Endothelial cell of umbilical vein (primary cell): Measurements from ENCODE around the gene TRAF7. TPM values are rescaled to one million over a fixed set of nuclear protein-coding genes. Genes with fewer than 3 reads are reported as not detected.
"Not testable (repeated sequence)": the region's sequence is repeated elsewhere in the genome, so short reads cannot be mapped to it uniquely, and the experiment has no call there.

Source experiments
- BruUV-seq: library from RNA; stranded (reverse); fragments of 400-500 nt; replicated peaks from 2 replicates; lab custom pipeline; 2021; lab: Mats Ljungman, UMichigan
- CTCF ChIA-PET: fragments of 300-600, 350-600 bp; sonication (Branson Sonifier 250); formaldehyde crosslinking; loops from one replicate; lab custom pipeline; 2021; ENCODE audit warnings: antibody characterized with exemption, inconsistent platforms; lab: Charles Lee
- POLR2A ChIA-PET: fragments of 300-600, 350-600 bp; sonication (Branson Sonifier 250); formaldehyde crosslinking; loops from one replicate; lab custom pipeline; 2021; ENCODE audit warnings: antibody characterized with exemption, inconsistent platforms; lab: Charles Lee
- DNase-seq: peaks from one replicate; pipeline ENCODE4 v3.0.0-alpha.2; 2011; ENCODE audit warnings: low read depth, low spot score
- FAIRE-seq: peaks from 2 replicates; lab custom pipeline; 2011; peaks lifted over from hg19 to GRCh38; lab: Jason Lieb, UNC
- H2AFZ ChIP-seq: 2 replicates; pipeline ENCODE4 v1.6.0; 2012; ENCODE audit warnings: low read depth, low read length, control low read depth, inconsistent platforms
- H3K27ac ChIP-seq: 2 replicates; pipeline ENCODE4 v1.5.1; 2011; ENCODE audit warnings: low read depth, mild to moderate bottlenecking, control low read depth, low read length, moderate library complexity; ENCODE audit not compliant: insufficient read depth
- H3K27me3 ChIP-seq, 2 experiments: 2 replicates each; pipeline versions ENCODE4 v1.6.0 to v1.6.1; 2011; ENCODE audit warnings: low read length in 2 of 2, mixed read lengths in 1 of 2; ENCODE audit not compliant: control insufficient read depth in 2 of 2, insufficient read depth in 2 of 2
- H3K36me3 ChIP-seq, 2 experiments: 2 replicates in 1 of 2; 3 replicates in 1 of 2; pipeline ENCODE4 v1.5.1; 2011; ENCODE audit warnings: low read length in 2 of 2, mild to moderate bottlenecking in 1 of 2, moderate library complexity in 1 of 2; ENCODE audit not compliant: control insufficient read depth in 2 of 2, insufficient read depth in 2 of 2; ENCODE audit errors: extremely low read depth in 1 of 2
- H3K4me1 ChIP-seq: 3 replicates; pipeline ENCODE4 v1.5.1; 2011; ENCODE audit warnings: mild to moderate bottlenecking, low read length; ENCODE audit not compliant: control insufficient read depth, insufficient read depth; ENCODE audit errors: extremely low read depth
- H3K4me2 ChIP-seq: 2 replicates; pipeline ENCODE4 v1.6.1; 2011; ENCODE audit warnings: low read length, control low read depth, mixed read lengths; ENCODE audit not compliant: insufficient read depth
- H3K4me3 ChIP-seq, 3 experiments: fragments of 200-600 bp in 1 of 3; sonication (generic), shearing (Covaris generic) in 1 of 3; replicated peaks in 1 of 3; 2 replicates each; pipeline ENCODE4 v1.5.1; 2011 to 2016; ENCODE audit warnings: control low read depth in 3 of 3, low read length in 3 of 3, mild to moderate bottlenecking in 2 of 3, inconsistent platforms in 1 of 3, low read depth in 1 of 3, moderate library complexity in 1 of 3; ENCODE audit not compliant: insufficient read depth in 1 of 3
- H3K79me2 ChIP-seq: 2 replicates; pipeline ENCODE4 v1.6.0; 2012; ENCODE audit warnings: low read length, inconsistent platforms; ENCODE audit not compliant: control insufficient read depth, insufficient read depth
- H3K9ac ChIP-seq: replicated peaks from 2 replicates; pipeline ENCODE3; 2011; ENCODE audit warnings: low read length, control low read depth; ENCODE audit not compliant: insufficient read depth; ENCODE audit errors: extremely low read depth
- H3K9me1 ChIP-seq: replicated peaks from 3 replicates; pipeline ENCODE4 v1.6.0; 2011; ENCODE audit warnings: mild to moderate bottlenecking, low read length; ENCODE audit not compliant: control insufficient read depth, insufficient read depth; ENCODE audit errors: extremely low read depth
- H3K9me3 ChIP-seq: replicated peaks from 2 replicates; pipeline ENCODE4 v1.5.1; 2012; ENCODE audit warnings: low read length, inconsistent platforms; ENCODE audit not compliant: control insufficient read depth, insufficient read depth
- H4K20me1 ChIP-seq: replicated peaks from 2 replicates; pipeline ENCODE3; 2011; ENCODE audit warnings: mild to moderate bottlenecking, low read length; ENCODE audit not compliant: control insufficient read depth, insufficient read depth; ENCODE audit errors: extremely low read depth
- dilution Hi-C: fragments of 300-500 bp; cut with MboI; formaldehyde crosslinking; loops from one replicate; pipeline ENCODE4 v1.15.0; 2019; ENCODE audit warnings: low sequenced_read_pairs; ENCODE audit not compliant: extremely low pct_ligation_motif_present
- intact Hi-C: fragments of 100-400 bp; cut with micrococcal nuclease; formaldehyde crosslinking; loops from one replicate; pipeline ENCODE4 v1.10.0; 2022
- polyA plus RNA-seq, 4 experiments: library from polyadenylated mRNA; depleted of rRNA in 3 of 4; stranded (reverse) in 3 of 4; unstranded in 1 of 4; fragments of >200 nt; gene quantifications; 2 replicates each; pipeline versions ENCODE4 v1.2.1 to v1.2.3, GENCODE V29; 2011 to 2012; ENCODE audit warnings: missing spikeins in 1 of 4
- total RNA-seq: library from RNA; stranded (reverse); gene quantifications from 2 replicates; pipeline ENCODE4 v1.2.3, GENCODE V29; 2021

The TRAF7 gene
- total and polyA plus RNA-seq, 2 donors (not counting 3 experiments of a cell fraction or from before 2014, with no cell fraction given), result 141 to 175 TPM

GRCh38 chr16:2107121-2107790, 48.3 kb upstream of the TRAF7 start:
- H3K79me2 ChIP-seq, H3K9me1 ChIP-seq, H3K4me1 ChIP-seq, FAIRE-seq, H3K9ac ChIP-seq, H2AFZ ChIP-seq, H3K4me3 ChIP-seq, H4K20me1 ChIP-seq, H3K27me3 ChIP-seq, DNase-seq, CTCF ChIA-PET, H3K9me3 ChIP-seq, dilution Hi-C loops, BruUV-seq, intact Hi-C loops, H3K27ac ChIP-seq, POLR2A ChIA-PET, H3K4me2 ChIP-seq: not testable (repeated sequence)
- H3K36me3 ChIP-seq, result peaks cover 0 to 15% of the 10 kb centered on the region in 2 experiments

GRCh38 chr16:2107791-2108125, 47.8 kb upstream of the TRAF7 start:
- dilution Hi-C loops, CTCF ChIA-PET, H3K27ac ChIP-seq, POLR2A ChIA-PET, H3K9me1 ChIP-seq, H3K4me1 ChIP-seq, DNase-seq, H3K9me3 ChIP-seq, intact Hi-C loops, H3K79me2 ChIP-seq, H3K9ac ChIP-seq, H4K20me1 ChIP-seq, FAIRE-seq, H2AFZ ChIP-seq, H3K4me3 ChIP-seq, BruUV-seq, H3K27me3 ChIP-seq, H3K4me2 ChIP-seq: not testable (repeated sequence)
- peaks cover 0 to 12% of the 10 kb centered on the region in 2 experiments for H3K36me3 ChIP-seq

- H3K9ac ChIP-seq, H3K9me3 ChIP-seq, H4K20me1 ChIP-seq, dilution Hi-C loops, H3K27me3 ChIP-seq, H3K9me1 ChIP-seq, CTCF ChIA-PET, H3K4me1 ChIP-seq, FAIRE-seq, H3K79me2 ChIP-seq, H3K4me3 ChIP-seq, H3K27ac ChIP-seq, intact Hi-C loops, H3K4me2 ChIP-seq, POLR2A ChIA-PET, H2AFZ ChIP-seq: not testable (repeated sequence)
- TSS peak; percentile 4 for BruUV-seq
- H3K36me3 ChIP-seq, result peaks cover 0 to 11% of the 10 kb centered on the region in 2 experiments
- DNase-seq, result peak; percentile 1
Observed at GRCh38 chr16:2108446-2109270, 46.9 kb upstream of the TRAF7 start.

GRCh38 chr16:2109271-2109580, 46.4 kb upstream of the TRAF7 start:
- H3K4me1 ChIP-seq, H3K79me2 ChIP-seq, H3K4me2 ChIP-seq, DNase-seq, H3K27ac ChIP-seq, intact Hi-C loops, POLR2A ChIA-PET, H3K4me3 ChIP-seq, H2AFZ ChIP-seq, H4K20me1 ChIP-seq, dilution Hi-C loops, H3K9me3 ChIP-seq, H3K9ac ChIP-seq, H3K9me1 ChIP-seq, CTCF ChIA-PET, FAIRE-seq, H3K27me3 ChIP-seq, BruUV-seq: not testable (repeated sequence)
- peaks cover 0 to 13% of the 10 kb centered on the region in 2 experiments for H3K36me3 ChIP-seq
